HG02798 (cell line): Measurements from ENCODE around the gene DHRS2.
A peak's percentile ranks its signal among the peaks of the same experiment; 100 is the strongest.
"Not testable (repeated sequence)": the region's sequence is repeated elsewhere in the genome, so short reads cannot be mapped to it uniquely, and the experiment has no call there.

Experiments
- ATAC-seq: cut with Tn5 transposase; IDR thresholded peaks from one replicate; pipeline ENCODE4 v1.9.1; 2021; ENCODE audit warnings: mild to moderate bottlenecking; ENCODE audit not compliant: unreplicated experiment, poor library complexity

DHRS2 gene

GRCh38 chr14:23631702-23632460 is 4.3 kb upstream of the DHRS2 start:
- ATAC-seq = peak; percentile 77

- ATAC-seq = no peak
These were observed 3.6 kb upstream of the DHRS2 start for GRCh38 chr14:23632461-23633159.

GRCh38 chr14:23633160-23633701 is 2.9 kb upstream of the DHRS2 start:
- ATAC-seq = no peak

- not testable (repeated sequence) for ATAC-seq
These were observed 1.3 kb upstream of the DHRS2 start for GRCh38 chr14:23634698-23635412.

GRCh38 chr14:23637312-23637654 is 1.1 kb downstream of the DHRS2 start:
- ATAC-seq = not testable (repeated sequence)

- not testable (repeated sequence) for ATAC-seq
These were observed 1.7 kb downstream of the DHRS2 start for GRCh38 chr14:23637655-23638413.

GRCh38 chr14:23638414-23639047 is 2.4 kb downstream of the DHRS2 start:
- ATAC-seq = no peak

GRCh38 chr14:23639048-23639890 is 3.1 kb downstream of the DHRS2 start:
- no peak for ATAC-seq

GRCh38 chr14:23639891-23640523 is 3.8 kb downstream of the DHRS2 start:
- ATAC-seq = no peak

- ATAC-seq = no peak
These were observed 4.5 kb downstream of the DHRS2 start for GRCh38 chr14:23640524-23641141.

GRCh38 chr14:23641180-23641914 is 5.2 kb downstream of the DHRS2 start:
- ATAC-seq = no peak

GRCh38 chr14:23641915-23642588 is 5.9 kb downstream of the DHRS2 start:
- no peak for ATAC-seq

GRCh38 chr14:23643533-23644194 is 7.5 kb downstream of the DHRS2 start:
- ATAC-seq = no peak

- ATAC-seq = no peak
These were observed 8.2 kb downstream of the DHRS2 start for GRCh38 chr14:23644195-23644918.

- ATAC-seq = no peak
These were observed 8.8 kb downstream of the DHRS2 start for GRCh38 chr14:23644919-23645336.

- ATAC-seq = no peak
These were observed 9.3 kb downstream of the DHRS2 start for GRCh38 chr14:23645504-23645811.
